Loucy (cell line): ENCODE results near the gene PCDHA9.
A peak's percentile ranks its signal among the peaks of the same experiment; 100 is the strongest.

Source experiments
- CTCF ChIP-seq: fragments of 200-600 bp; sonication (generic); conservative IDR thresholded peaks from 2 replicates; pipeline ENCODE4 v1.5.1; 2014; ENCODE audit warnings: mild to moderate bottlenecking, antibody characterized with exemption, low read length
- EZH2phosphoT487 ChIP-seq: fragments of 200-600 bp; IDR thresholded peaks from 2 replicates; pipeline ENCODE4 v1.6.1; 2018; ENCODE audit warnings: antibody characterized with exemption, mild to moderate bottlenecking, moderate library complexity, borderline replicate concordance

GRCh38 chr5:140840978-140841962, 6.9 kb upstream of the PCDHA9 start, which contains the start of gene PCDHA8:
- TF ChIP-seq CTCF (peak; percentile 60), EZH2phosphoT487 (no peak)
